ENCODE data around the gene MS4A7. TPM values are rescaled to one million over a fixed set of nuclear protein-coding genes. Genes with fewer than 3 reads are reported as not detected.
"Not testable (repeated sequence)": the region's sequence is repeated elsewhere in the genome, so short reads cannot be mapped to it uniquely, and the experiment has no call there.

MS4A7 gene
- total RNA-seq, 1 donor from 2014 or later = 184 TPM

DNA sequence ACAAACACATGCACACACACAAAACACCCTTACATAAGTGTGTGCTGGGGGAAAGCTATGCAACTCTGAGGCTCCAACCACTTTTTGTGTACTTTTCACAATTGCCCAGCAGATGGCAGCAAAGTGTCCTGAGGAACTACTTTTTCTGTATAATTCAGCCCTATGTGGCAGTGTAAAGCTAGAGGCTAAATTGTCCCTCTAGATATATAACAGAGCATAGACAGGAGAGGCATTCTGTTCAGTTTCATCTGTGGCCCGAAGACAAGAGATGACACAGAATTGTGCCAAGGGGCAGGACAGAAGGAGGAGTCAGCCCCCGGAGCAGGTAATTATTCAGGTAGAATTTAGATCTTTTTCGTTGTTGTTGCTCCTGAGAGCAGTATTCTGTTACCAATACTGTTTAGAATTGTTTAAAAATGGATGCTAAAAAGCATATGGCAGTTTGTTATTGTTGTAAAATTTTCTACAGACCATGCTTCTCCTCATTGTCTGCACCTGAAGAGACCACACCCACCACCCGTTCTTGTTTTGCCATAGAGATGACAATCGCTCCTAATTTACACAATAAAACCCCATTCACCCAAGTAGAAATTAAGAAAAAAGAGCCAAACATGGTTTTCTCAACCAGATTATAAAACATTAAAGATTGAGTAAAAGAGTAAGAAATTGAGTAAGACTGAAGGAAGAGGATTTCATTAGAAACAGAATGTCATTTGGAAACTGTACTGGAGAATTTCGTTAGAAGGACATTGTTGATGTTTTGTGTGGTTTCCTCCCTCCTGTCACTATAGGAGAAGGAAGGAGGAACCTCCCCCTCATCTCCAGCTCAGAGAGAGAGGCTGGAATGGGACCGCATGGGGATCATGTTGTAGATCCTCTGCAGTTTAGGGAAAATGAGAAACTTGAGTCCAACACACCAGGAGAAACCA lies 14.5 kb upstream of the MS4A7 start:
- no peaks in the 10 kb centered on the region for H3K27me3 ChIP-seq
- H3K9me3 ChIP-seq = no peaks in the 10 kb centered on the region
- intact Hi-C loops (cut with DNase I) = no loop called here
- no peak for DNase-seq
- no peaks in the 10 kb centered on the region for H3K36me3 ChIP-seq
- H3K4me1 ChIP-seq = no peaks in the 10 kb centered on the region
- H3K4me3 ChIP-seq = no peak overlapping the region
- TF ChIP-seq, protein P1, sequence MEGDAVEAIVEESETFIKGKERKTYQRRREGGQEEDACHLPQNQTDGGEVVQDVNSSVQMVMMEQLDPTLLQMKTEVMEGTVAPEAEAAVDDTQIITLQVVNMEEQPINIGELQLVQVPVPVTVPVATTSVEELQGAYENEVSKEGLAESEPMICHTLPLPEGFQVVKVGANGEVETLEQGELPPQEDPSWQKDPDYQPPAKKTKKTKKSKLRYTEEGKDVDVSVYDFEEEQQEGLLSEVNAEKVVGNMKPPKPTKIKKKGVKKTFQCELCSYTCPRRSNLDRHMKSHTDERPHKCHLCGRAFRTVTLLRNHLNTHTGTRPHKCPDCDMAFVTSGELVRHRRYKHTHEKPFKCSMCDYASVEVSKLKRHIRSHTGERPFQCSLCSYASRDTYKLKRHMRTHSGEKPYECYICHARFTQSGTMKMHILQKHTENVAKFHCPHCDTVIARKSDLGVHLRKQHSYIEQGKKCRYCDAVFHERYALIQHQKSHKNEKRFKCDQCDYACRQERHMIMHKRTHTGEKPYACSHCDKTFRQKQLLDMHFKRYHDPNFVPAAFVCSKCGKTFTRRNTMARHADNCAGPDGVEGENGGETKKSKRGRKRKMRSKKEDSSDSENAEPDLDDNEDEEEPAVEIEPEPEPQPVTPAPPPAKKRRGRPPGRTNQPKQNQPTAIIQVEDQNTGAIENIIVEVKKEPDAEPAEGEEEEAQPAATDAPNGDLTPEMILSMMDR (IDR thresholded peaks at IDR 0.05) = peak; percentile 82
- peak overlapping the region; percentile 8 for H3K27ac ChIP-seq
- peak; percentile 92 for ATAC-seq

DNA sequence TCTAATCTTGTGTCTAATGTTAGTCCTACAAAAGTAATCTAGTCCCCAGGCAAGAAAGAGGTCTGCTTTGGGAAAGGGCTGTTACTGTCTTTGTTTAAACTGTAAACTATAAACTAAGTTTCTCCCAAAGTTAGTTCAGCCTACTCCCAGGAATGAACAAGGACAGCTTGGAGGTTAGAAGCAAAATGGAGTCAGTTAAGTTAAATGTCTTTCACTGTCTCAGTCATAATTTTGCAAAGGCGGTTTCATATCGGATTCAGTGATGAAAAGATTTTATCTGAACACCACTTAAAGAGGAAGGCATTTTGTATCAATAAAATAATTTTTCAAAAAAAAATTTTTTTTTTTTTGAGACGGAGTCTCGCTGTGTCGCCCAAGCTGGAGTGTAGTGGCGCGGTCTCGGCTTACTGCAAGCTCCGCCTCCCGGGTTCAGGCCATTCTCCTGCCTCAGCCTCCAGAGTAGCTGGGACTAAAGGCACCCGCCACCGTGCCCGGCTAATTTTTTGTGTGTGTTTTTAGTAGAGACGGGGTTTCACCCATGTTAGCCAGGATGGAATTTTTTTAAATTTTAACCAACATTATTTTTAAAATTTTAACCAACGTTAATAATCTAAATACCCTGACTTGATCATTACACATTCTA lies 11.9 kb upstream of the MS4A7 start:
- H3K4me3 ChIP-seq; DNase-seq; H3K27ac ChIP-seq; H3K36me3 ChIP-seq; ATAC-seq; H3K4me1 ChIP-seq; intact Hi-C loops (cut with DNase I); H3K9me3 ChIP-seq; H3K27me3 ChIP-seq: not testable (repeated sequence)

DNA sequence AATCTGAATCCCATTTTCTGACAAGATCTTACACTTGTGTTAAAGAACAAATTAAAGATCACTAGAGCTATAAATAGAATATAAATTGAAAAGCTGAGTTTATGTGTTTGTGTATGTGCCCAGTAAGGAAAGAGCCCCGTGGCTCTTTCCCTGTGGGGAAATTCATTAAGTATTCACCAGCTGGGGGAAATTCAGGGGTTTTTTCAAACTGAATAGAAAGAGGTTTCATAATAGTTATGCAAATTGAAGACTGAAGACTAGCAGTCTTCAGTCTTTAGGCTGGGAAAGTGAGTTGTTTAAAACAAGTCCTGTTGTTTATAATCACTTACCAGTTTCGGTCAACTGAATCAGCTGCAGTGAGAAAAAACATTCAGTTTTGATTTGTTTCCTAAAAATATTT lies 11.3 kb upstream of the MS4A7 start:
- ATAC-seq (no peak), DNase-seq (no peak)
- Histone ChIP-seq H3K27me3 (no peaks in the 10 kb centered on the region), H3K27ac (no peak overlapping the region), H3K4me3 (no peak overlapping the region), H3K36me3 (no peaks in the 10 kb centered on the region), H3K9me3 (no peaks in the 10 kb centered on the region), H3K4me1 (peaks cover 5% of the 10 kb centered on the region)
- TF ChIP-seq, protein P1 (IDR thresholded peaks at IDR 0.05) = no peak
- intact Hi-C loops (cut with DNase I) = no loop called here

DNA sequence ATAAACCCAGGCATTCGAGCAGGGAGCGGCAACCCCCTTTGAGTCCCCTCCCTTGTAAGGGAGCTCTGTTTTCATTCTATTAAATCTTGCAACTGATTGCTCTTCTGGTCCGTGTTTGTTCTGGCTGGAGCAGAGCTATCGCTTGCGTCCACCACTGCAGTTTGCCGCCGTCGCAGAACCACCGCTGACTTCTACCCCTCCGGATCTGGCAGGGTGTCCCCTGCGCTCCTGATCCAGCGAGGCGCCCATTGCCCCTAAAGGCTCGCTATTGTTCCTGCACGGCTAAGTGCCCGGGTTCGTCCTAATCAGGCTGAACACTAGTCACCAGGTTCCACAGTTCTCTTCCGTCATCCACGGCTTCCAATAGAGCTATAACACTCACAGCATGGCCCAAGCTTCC lies 10.4 kb upstream of the MS4A7 start:
- Histone ChIP-seq H3K36me3 (no peaks in the 10 kb centered on the region), H3K27me3 (no peaks in the 10 kb centered on the region), H3K4me3 (no peak overlapping the region), H3K4me1 (peaks cover 5% of the 10 kb centered on the region), H3K27ac (no peak overlapping the region), H3K9me3 (no peaks in the 10 kb centered on the region)
- TF ChIP-seq, protein P1 (IDR thresholded peaks at IDR 0.05) = no peak
- intact Hi-C loops (cut with DNase I) = no loop called here
- DNase-seq = no peak
- no peak for ATAC-seq

DNA sequence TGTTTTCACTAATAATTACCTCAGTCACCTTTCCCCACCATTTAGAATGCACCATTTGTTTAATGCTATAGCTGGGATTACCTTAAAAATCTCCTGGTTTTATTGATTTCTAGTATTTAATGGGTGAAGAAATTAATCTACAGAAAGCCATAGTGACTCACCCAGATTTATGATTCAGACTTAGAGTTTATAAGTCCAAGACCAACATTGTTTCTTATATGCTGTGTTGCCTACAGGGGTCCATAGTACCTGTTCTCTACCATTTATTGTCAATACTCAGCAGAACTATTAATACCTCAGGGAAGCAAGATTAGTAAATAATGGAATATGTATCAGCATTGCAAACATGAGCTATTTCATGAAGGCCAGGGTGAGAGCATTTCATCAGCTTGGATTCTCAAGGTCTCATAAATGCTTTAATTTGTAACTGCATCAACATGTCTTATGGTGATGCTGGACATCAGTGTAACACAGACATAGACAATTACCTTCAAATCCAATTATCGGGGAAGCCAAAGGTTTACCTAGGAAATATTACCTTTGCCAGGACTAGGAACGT lies 8.0 kb upstream of the MS4A7 start:
- TF ChIP-seq, protein P1 (IDR thresholded peaks at IDR 0.05) = no peak
- no peaks in the 10 kb centered on the region for H3K27me3 ChIP-seq
- ATAC-seq = no peak
- intact Hi-C loops (cut with DNase I) = no loop called here
- no peak overlapping the region for H3K27ac ChIP-seq
- H3K4me1 ChIP-seq = peaks cover 5% of the 10 kb centered on the region
- DNase-seq = no peak
- H3K36me3 ChIP-seq = no peaks in the 10 kb centered on the region
- no peaks in the 10 kb centered on the region for H3K9me3 ChIP-seq
- H3K4me3 ChIP-seq = no peak overlapping the region

DNA sequence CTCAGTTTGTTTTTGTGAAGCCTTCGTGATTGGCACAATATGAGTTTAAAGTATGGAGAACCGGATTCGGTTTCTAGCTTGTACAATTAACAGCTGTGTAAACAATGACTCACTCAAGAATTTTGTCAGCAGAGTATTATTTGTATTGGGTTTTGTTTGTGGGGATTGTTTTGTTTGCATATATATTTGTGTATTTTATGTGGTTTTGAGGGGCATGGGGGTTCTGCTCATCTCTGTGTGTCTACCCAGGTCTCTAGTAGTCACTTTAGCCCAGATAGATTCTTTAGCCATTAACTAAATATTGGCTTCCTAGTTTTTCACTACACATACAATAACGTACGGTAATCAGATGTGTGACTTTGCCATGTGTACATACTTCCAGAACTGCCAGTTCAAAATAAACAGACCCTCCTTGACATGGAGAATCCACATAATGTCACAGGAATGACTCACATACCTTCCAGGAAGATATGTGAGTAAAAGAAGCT lies 7.5 kb upstream of the MS4A7 start:
- H3K9me3 ChIP-seq = no peaks in the 10 kb centered on the region
- TF ChIP-seq, protein P1 (IDR thresholded peaks at IDR 0.05) = no peak
- no peak overlapping the region for H3K27ac ChIP-seq
- no peaks in the 10 kb centered on the region for H3K27me3 ChIP-seq
- DNase-seq (no peak), ATAC-seq (peak; percentile 48)
- H3K4me3 ChIP-seq = no peak overlapping the region
- intact Hi-C loops (cut with DNase I) = no loop called here
- peaks cover 5% of the 10 kb centered on the region for H3K4me1 ChIP-seq
- no peaks in the 10 kb centered on the region for H3K36me3 ChIP-seq
